Panc1 (cell line): Measurements from ENCODE around the gene AGER. TPM values are rescaled to one million over a fixed set of nuclear protein-coding genes. Genes with fewer than 3 reads are reported as not detected.
A peak's percentile ranks its signal among the peaks of the same experiment; 100 is the strongest.
"Not testable (repeated sequence)": the region's sequence is repeated elsewhere in the genome, so short reads cannot be mapped to it uniquely, and the experiment has no call there.

Source experiments
- ATAC-seq: fragments of 200-7000 bp; cut with Tn5 transposase; 2 replicates; pipeline ENCODE4 v1.9.1; 2020; ENCODE audit warnings: mild to moderate bottlenecking, moderate library complexity
- BruUV-seq: library from RNA; stranded (reverse); fragments of 400-500 nt; replicated peaks from 2 replicates; lab custom pipeline; 2021; lab: Mats Ljungman, UMichigan
- CTCF ChIA-PET: fragments of 300-600 bp; sonication (Branson Sonifier 250); formaldehyde crosslinking; loops from one replicate; lab custom pipeline; 2022; ENCODE audit warnings: antibody characterized with exemption; lab: Charles Lee
- POLR2A ChIA-PET: fragments of 300-600 bp; sonication (Branson Sonifier 250); formaldehyde crosslinking; loops from one replicate; lab custom pipeline; 2022; ENCODE audit warnings: antibody characterized with exemption; lab: Charles Lee
- DNase-seq: peaks from one replicate; pipeline ENCODE4 v3.0.0-alpha.2; 2010; ENCODE audit warnings: low read depth, low spot score
- H3K27ac ChIP-seq: 2 replicates; pipeline ENCODE4 v1.5.1; 2011; ENCODE audit warnings: mild to moderate bottlenecking, low read length, inconsistent platforms
- H3K27me3 ChIP-seq: fragments of 200-500 bp; sonication (Bioruptor generic); 2 replicates; pipeline ENCODE4 v1.6.0; 2014; ENCODE audit warnings: low read length, inconsistent platforms; ENCODE audit not compliant: control insufficient read depth, insufficient read depth
- H3K36me3 ChIP-seq: fragments of 200-500 bp; sonication (Bioruptor generic); 2 replicates; pipeline ENCODE4 v1.5.1; 2014; ENCODE audit warnings: inconsistent platforms, mild to moderate bottlenecking, low read length, moderate library complexity; ENCODE audit not compliant: control insufficient read depth, insufficient read depth
- H3K4me1 ChIP-seq: 2 replicates; pipeline ENCODE4 v1.5.1; 2011; ENCODE audit warnings: inconsistent platforms, mild to moderate bottlenecking, low read length, moderate library complexity; ENCODE audit not compliant: control insufficient read depth, insufficient read depth
- H3K4me3 ChIP-seq, 2 experiments: 2 replicates each; pipeline ENCODE4 v1.5.1; 2011 to 2012; ENCODE audit warnings: low read depth in 2 of 2, low read length in 2 of 2, mild to moderate bottlenecking in 2 of 2, inconsistent platforms in 1 of 2, moderate library complexity in 1 of 2
- H3K9me3 ChIP-seq: fragments of 200-500 bp; sonication (Bioruptor generic); 2 replicates; pipeline ENCODE4 v1.5.1; 2014; ENCODE audit warnings: low read depth, mild to moderate bottlenecking, inconsistent platforms, low read length, moderate library complexity; ENCODE audit not compliant: control insufficient read depth, insufficient read depth
- CTCF ChIP-seq: fragments of 450-650 bp; IDR thresholded peaks from 2 replicates; pipeline ENCODE4 v1.5.1; 2017; ENCODE audit warnings: mild to moderate bottlenecking
- POLR2AphosphoS5 ChIP-seq: IDR thresholded peaks from 2 replicates; pipeline ENCODE4 v1.6.1; 2012; ENCODE audit warnings: mild to moderate bottlenecking, low read depth, low read length, moderate library complexity
- REST ChIP-seq, 2 experiments: IDR thresholded peaks; 2 replicates each; pipeline ENCODE4 v1.6.1; 2011 to 2012; ENCODE audit warnings: low read depth in 2 of 2, control low read depth in 1 of 2, low read length in 1 of 2, mild to moderate bottlenecking in 1 of 2, moderate library complexity in 1 of 2; ENCODE audit not compliant: insufficient read depth in 1 of 2
- SIN3A ChIP-seq: IDR thresholded peaks from 2 replicates; pipeline ENCODE4 v1.6.1; 2012; ENCODE audit warnings: low read depth, mild to moderate bottlenecking, low read length, moderate library complexity, borderline replicate concordance; ENCODE audit not compliant: insufficient read depth
- TCF7L2 ChIP-seq: IDR thresholded peaks from 2 replicates; pipeline ENCODE4 v1.6.1; 2011; ENCODE audit warnings: mild to moderate bottlenecking, low read depth, low read length, inconsistent platforms
- in situ Hi-C: cut with HindIII; loops from 2 replicates; pipeline ENCODE4 v1.10.0; 2016; ENCODE audit warnings: low sequenced_read_pairs, low pct_unique_long_range_greater_than_20kb
- intact Hi-C: fragments of 100-400 bp; cut with micrococcal nuclease; formaldehyde crosslinking; loops from one replicate; pipeline ENCODE4 v1.10.0; 2022; ENCODE audit not compliant: unreplicated experiment
- total RNA-seq: library from RNA; stranded (reverse); gene quantifications from one replicate; pipeline ENCODE4 v1.2.1, GENCODE V29; 2021; ENCODE audit not compliant: unreplicated experiment

The AGER gene
- total RNA-seq, 1 experiment from 2014 or later, result 3.7 TPM

- in situ Hi-C loops (no loop called here), intact Hi-C loops (no loop called here)
- TF ChIP-seq SIN3A (no peak), CTCF (no peak), TCF7L2 (no peak), POLR2AphosphoS5 (no peak), REST (IDR thresholded peaks at IDR 0.05; ENCODE audit: insufficient read depth in 1 of 2, low read depth in 2 of 2, low read length in 1 of 2) (no peak)
- Histone ChIP-seq H3K4me3 (peak overlapping the region; percentile 42 to 74), H3K36me3 (no peaks in the 10 kb centered on the region; the same call in 1 of the 2 replicates), H3K27ac (peak overlapping the region; percentile 73), H3K9me3 (no peaks in the 10 kb centered on the region), H3K27me3 (no peaks in the 10 kb centered on the region), H3K4me1 (peaks cover 29% of the 10 kb centered on the region)
- BruUV-seq, result no TSS peak
- no peak for DNase-seq
- ChIA-PET POLR2A (no interaction called here), CTCF (no interaction called here)
- no peak for ATAC-seq
Observed at GRCh38 chr6:32189069-32189741, 5.2 kb upstream of the AGER start.

- Histone ChIP-seq H3K36me3 (no peaks in the 10 kb centered on the region; the same call in 1 of the 2 replicates), H3K27ac (peak overlapping the region; percentile 73), H3K4me3 (peak overlapping the region; percentile 42 to 74), H3K9me3 (no peaks in the 10 kb centered on the region), H3K27me3 (no peaks in the 10 kb centered on the region), H3K4me1 (peaks cover 33% of the 10 kb centered on the region)
- CTCF ChIA-PET, result no interaction called here
- no peak for ATAC-seq
- DNase-seq, result no peak
- TF ChIP-seq TCF7L2 (no peak), POLR2AphosphoS5 (no peak), REST (IDR thresholded peaks at IDR 0.05; ENCODE audit: insufficient read depth in 1 of 2, low read depth in 2 of 2, low read length in 1 of 2) (no peak), SIN3A (no peak), CTCF (no peak)
- intact Hi-C loops (no loop called here), in situ Hi-C loops (no loop called here)
- BruUV-seq, result no TSS peak
- POLR2A ChIA-PET, result no interaction called here
Observed at GRCh38 chr6:32188381-32189068, 4.5 kb upstream of the AGER start.

- H3K4me3 ChIP-seq, CTCF ChIA-PET, H3K27ac ChIP-seq: not testable (repeated sequence)
Observed at GRCh38 chr6:32187725-32188380, 3.8 kb upstream of the AGER start.

More at GRCh38 chr6:32187725-32188380, 3.8 kb upstream of the AGER start:
- POLR2A ChIA-PET, H3K36me3 ChIP-seq, DNase-seq, BruUV-seq, intact Hi-C loops, H3K27me3 ChIP-seq, H3K9me3 ChIP-seq, ATAC-seq, in situ Hi-C loops: not testable (repeated sequence)
- H3K4me1 ChIP-seq, result peaks cover 32% of the 10 kb centered on the region
